ENCODE measurements around the gene NR3C1. TPM values are rescaled to one million over a fixed set of nuclear protein-coding genes. Genes with fewer than 3 reads are reported as not detected.

Gene NR3C1
- total RNA-seq, 1 donor from 2014 or later = 22.3 TPM

DNA sequence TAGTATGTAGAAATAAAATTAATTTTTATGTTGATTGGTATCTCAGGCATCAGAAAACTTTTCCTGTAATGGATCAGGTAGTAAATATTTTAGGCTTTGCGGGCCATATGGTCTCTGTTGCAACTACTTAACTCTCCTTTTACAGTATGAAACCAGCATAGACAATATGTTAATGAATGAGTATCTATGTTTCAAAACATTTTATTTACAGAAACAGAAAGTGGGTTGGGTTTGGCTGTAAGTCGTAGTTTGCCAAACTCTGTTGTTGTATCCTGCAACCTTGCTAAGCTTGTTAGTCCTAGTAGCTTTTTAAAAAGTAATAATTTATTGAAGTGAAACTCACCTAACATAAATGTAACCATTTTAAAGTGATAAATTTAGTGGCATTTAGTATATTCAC is 132.1 kb downstream of the NR3C1 start:
- no peak for DNase-seq (ENCODE audit: extremely low read depth, low read depth, low spot score)

DNA sequence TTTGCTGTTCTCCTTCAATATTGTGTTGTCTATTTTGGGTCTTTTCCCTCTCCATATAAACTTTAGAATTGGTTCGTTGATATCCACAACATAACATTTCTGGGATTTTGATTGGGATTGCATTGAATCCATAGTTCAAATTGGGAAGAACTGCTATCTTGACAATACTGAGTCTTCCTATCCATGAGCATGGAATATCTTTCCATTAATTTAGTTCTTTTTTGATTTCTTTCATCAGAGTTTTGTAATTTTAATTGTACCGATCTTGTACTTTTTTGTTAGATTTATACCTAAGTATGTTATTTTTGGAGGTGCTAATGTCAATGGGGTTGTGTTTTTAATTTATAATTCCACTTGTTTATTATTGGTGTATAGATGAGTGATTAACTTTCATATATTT is 135.1 kb downstream of the NR3C1 start:
- no peak for DNase-seq (ENCODE audit: extremely low read depth, low read depth, low spot score)

DNA sequence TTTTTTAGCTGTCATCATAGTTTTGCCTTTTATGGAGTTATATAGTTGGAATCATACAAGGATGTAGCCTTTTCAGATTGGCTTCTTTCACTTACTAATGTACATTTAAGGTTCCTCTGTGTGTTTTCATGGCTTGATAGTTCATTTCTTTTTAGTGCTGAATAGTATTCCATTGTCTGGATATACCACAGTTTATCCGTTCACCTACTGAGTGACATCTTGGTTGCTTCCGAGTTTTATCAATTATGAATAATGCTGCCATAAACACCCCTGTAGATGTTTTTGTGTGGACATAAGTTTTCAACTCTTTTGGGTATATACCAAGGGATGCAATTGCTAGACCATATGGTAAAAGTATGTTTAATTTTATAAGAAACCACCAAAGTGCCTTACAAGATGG is 136.3 kb downstream of the NR3C1 start:
- no peak for DNase-seq (ENCODE audit: extremely low read depth, low read depth, low spot score)

DNA sequence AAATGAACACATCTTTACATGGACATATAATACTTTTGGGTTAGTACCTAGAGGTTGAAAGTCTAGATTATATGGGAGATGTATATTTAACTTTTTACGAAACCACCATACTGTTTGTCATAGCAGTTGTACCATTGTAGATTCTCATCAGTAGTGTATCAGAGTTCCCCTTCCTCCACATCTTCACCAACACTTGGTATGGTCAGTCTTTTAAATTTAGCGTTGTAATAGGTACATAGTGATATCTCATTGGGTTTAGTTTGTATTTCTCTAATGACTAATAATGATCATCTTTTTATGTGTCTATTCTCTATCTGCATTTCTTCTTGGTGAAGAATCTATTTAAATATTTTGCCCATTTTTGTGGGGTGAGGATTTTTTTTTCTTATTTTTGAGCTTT is 137.5 kb downstream of the NR3C1 start:
- no peak for DNase-seq (ENCODE audit: extremely low read depth, low read depth, low spot score)

DNA sequence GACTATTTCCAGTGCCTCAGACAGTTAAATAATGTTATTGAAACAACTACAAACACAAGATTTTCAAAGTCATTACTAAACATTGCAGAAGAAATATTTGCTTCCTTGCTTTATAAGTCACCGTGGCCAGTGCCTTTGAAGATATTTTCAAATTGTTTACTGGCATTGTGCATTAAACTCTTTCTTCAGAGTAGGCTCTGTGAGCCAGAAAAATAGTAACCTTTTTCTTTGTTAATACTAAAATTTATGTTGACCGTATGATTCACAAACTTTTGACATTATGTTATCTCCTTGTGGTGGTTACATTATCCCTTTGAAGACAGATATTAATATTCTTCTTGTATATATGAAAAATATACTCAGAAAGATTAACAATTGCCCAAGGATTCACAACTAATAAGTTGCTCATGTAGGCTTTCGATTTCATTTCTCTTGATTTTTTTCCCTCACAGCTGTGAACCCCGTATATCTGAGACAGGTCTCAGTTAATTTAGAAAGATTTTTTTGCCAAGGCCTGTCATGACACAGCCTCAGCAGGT is 140.1 kb downstream of the NR3C1 start:
- DNase-seq (ENCODE audit: extremely low read depth, low read depth, low spot score) = no peak

DNA sequence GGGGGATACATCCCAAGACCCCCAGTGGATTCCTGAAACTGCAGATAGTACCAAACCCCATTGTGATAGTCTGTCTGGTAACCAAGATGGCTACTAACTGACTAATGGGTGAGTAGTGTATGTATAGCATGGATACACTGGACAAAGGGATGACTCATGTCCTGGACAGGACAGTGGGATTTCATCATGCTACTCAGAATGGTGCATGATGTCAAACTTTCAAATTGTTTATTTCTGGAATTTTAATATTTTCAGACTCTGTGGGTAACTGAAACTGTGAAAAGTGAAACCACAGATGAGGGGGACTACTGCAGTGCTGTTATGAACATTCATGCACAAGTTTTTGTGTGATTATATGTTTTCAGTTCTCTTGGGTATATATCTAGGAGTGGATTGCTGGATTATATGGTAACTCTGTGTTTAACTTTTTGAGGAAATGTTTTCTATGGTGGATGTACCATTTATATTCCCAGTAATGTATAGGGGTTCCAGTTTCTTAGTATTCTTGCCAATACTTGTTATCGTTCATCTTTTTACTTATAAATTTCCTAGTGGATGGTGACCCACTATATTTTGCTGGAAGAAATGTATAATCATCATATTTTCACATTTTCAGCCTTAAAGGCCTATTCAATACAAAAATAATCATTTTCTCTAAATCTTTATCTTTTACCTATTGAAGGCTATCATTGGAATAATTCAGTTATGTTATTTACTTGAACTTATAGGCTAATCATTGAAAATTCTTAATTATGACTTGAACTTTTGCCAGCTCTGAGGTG is 140.9 kb downstream of the NR3C1 start:
- no peak for DNase-seq (ENCODE audit: extremely low read depth, low read depth, low spot score)

DNA sequence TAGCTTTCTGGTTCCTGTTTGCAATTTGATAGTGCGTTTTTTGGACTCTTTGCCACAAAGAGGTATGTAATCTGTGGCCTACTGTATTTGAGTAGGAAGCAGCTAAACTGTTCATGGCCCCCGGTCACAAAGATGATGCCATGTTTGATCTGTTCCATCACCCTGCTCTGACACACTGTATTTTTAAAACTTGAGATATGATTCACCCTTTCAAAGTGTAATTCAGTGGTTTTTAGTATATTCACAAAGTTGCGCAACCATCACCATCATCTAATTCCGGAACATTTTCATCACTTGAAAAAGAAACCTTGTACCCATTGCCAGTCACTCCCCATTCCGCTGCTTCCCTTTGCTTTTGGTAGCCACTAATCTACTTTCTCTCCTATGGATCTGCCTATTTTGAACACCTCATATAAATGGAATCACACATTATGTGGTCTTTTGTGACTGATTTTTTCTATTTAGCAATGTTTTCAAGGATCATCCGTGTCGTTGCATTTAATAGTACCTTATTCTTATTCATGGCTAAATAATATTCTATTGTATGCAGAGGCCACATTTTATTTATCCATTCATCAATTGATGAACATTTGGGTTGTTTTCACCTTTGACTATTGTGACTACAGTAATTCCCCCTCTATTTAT is 141.6 kb downstream of the NR3C1 start:
- DNase-seq (ENCODE audit: extremely low read depth, low read depth, low spot score) = no peak

DNA sequence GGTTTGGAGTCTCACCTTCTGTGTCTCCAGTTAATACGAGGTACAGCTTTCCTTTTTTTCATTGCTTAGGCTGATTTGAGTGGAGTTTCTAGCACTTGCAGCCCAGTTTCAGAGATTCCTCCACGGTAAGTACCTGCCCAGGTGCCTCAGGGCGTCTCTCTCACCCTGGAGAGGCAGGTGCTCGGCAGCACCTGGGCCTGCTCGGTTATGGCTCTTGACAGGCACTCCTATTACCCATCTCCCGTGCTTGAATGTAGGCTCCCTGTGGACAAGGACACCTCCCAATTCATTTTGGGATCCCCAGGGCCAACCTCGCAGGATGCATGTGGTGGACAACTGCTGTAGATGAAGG is 144.3 kb downstream of the NR3C1 start:
- no peak for DNase-seq (ENCODE audit: extremely low read depth, low read depth, low spot score)

DNA sequence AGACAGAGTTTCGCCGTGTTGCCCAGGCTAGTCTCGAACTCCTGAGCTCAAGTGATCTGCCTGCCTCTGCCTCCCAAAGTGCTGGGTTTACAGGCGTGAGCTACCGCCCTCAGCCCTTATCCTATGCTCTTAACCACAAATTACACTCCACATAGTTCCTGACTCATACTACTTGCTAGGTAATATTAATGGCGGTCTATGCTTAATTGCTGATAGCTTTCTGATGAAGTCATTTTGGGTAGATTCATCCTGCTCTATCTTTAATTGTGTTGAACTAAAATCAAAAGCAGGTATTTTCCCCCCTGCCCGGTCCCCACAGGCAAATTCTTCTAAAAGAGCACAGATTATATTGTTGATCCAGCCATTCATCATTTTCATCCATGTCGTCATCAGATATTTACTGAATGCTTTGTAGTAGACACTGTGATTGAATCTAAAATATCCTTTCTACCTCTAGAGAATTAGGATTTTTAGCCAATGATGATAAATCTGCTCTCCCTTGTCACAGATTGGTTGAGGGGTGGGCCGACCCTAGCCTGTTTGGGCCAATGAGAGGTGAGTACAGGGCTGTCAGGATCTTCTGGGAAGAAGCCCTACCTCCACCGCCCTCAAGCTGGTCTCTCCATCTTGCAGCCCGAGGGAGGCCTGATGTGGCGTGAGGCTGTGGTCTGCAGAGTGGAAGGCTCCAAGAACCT is 144.8 kb downstream of the NR3C1 start:
- DNase-seq (ENCODE audit: extremely low read depth, low read depth, low spot score) = no peak

DNA sequence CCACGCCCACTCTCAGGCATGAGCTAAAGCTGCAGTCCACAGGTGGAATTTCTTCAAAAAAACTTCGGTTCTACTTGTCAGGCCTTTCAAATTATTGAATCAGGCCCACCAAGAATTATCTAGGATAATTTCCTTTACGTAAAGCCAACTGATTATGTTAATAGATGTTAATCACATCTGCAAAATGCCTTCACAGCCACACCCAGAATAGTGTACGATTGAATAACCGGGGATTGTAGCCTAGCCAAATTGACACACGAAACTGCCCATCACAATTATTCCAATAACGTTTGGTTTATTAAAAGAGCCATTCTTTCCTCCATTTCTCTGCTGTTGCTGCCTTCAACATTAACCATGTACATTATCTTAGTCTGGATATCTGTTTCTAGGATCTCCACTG is 148.7 kb downstream of the NR3C1 start:
- DNase-seq (ENCODE audit: extremely low read depth, low read depth, low spot score) = no peak

DNA sequence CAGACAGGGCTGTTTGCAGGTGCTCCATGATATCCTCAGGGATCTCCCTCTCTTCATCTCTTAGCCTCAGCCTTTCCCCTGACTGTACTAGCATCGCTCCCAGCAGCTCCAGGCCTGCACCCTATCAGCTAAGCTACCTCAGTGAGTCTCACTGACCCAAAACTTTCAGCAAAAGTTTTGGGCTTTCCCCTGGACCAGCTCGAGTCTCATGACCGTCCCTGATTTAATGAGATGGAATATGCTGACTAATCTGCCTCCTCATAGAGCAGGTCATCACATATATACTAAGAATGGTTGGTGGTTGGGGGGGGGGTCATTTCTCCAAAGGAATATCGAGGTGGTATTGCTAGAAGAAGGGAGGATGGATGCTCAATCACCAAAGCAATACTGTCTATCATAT is 151.5 kb downstream of the NR3C1 start:
- no peak for DNase-seq (ENCODE audit: extremely low read depth, low read depth, low spot score)

DNA sequence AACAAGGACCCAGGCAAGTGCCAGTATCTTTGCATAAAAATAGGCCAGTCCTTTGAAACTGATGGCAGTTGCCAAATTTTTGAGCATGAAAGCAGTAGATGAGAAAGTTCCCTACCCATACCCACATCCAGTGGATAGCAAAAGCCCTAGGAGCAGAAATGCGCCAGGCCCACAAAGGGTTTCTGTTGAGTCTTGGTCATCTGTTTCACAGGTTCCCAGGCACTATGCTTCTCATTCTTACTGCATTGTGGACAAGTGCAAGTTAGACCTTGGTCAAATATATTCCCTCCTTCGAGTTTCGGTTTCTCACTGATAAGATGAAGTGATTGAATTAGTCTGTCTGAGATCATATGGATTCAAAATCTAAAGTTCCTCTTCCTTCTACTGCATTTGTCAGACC is 152.3 kb downstream of the NR3C1 start:
- no peak for DNase-seq (ENCODE audit: extremely low read depth, low read depth, low spot score)

DNA sequence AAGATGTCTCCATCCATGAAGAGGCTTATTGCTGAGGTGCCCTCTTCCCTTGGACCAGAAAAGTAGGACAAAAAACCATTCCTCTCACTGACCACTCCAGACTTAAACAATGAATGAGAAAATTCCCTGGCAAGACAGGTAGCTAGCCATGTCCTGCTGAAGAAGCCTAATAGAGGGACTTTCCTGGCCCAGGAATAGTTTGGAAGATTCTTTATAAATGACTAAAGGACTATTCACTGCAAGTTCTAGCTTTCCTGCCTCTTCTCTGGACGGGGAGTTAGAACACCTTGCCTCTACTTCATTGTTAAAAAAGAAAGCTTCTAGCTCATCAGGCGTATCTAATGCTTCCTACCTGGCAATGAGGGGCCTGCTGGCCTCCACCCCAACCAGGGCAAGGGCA is 153.6 kb downstream of the NR3C1 start:
- no peak for DNase-seq (ENCODE audit: extremely low read depth, low read depth, low spot score)

DNA sequence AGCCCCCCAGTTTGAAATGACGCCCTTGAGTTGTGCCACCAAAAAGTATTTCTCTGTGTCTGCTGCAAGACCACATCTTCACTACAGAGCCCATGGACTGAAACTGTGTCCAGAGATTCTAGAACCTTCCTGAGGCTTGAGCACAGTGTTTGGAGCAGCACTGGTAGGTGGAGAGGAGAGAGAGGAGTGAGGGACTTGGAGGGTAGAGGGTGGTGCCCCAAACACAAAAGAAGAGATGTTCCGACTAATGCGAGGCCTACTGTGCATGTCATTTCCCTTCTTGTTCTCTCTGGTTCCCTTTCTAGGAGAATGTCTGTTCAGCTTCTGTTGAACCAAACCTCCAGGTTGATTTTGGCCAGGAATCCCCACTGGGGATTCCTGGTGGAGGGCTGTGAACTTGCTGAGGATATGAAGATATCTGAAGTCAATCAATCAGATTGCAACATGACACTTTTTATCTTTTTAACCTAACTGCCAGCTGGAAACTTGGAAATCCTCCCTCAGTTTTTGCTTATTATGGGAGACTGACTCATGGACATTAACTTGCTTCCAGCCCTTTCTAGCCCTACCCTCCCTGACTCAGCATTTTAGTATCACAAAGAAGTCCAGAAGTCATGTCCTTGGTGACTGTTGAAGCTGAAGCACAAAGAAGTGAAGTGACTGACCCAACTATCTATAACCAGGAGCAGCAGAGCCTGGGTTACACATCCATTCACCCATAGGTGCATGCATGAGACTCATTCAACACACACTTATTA is 154.5 kb downstream of the NR3C1 start:
- no peak for DNase-seq (ENCODE audit: extremely low read depth, low read depth, low spot score)

DNA sequence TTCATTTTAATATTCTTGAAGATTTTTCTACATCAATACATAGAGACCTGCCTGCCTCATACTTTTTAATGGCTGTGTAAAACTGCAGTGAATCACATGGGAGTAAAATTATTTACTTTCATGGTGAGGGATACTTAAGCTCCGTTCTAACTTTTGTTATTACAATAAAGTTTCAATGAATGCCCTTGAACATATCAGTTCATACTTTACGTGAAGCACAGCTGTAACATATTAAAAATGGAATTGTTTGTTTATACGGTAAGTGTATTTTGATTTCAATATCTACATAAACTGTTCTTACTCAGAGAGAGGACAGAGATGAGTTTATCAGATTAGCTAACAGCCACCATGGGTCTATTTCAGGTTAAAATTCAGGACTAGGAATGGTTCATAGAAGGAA is 155.1 kb downstream of the NR3C1 start:
- no peak for DNase-seq (ENCODE audit: extremely low read depth, low read depth, low spot score)

DNA sequence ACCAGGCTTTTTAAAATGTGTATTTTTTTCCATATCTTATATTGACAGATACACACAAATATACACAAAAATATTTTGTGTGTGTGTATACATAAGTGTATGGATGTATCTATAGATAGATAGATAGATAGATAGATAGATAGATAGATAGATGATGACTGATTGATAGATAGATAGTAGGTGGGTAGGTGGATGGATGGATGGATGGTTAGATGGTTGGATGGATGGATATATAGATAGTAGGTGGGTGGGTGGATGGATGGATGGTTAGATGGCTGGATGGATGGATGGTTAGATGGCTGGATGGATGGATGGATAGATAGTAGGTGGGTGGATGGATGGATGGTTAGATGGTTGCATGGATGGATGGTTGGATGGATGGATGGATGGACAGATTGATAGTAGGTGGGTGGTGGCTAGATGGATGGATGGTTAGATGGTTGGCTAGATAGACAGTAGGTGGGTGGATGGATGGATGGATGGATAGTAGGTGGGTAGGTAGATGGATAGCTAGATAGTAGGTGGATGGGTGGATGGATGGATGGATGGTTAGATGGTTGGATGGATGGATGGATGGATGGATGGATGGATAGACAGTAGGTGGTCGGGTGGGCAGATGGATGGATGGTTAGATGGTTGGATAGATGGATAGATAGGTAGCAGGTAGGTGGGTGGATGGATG is 156.2 kb downstream of the NR3C1 start:
- DNase-seq (ENCODE audit: extremely low read depth, low read depth, low spot score) = no peak

DNA sequence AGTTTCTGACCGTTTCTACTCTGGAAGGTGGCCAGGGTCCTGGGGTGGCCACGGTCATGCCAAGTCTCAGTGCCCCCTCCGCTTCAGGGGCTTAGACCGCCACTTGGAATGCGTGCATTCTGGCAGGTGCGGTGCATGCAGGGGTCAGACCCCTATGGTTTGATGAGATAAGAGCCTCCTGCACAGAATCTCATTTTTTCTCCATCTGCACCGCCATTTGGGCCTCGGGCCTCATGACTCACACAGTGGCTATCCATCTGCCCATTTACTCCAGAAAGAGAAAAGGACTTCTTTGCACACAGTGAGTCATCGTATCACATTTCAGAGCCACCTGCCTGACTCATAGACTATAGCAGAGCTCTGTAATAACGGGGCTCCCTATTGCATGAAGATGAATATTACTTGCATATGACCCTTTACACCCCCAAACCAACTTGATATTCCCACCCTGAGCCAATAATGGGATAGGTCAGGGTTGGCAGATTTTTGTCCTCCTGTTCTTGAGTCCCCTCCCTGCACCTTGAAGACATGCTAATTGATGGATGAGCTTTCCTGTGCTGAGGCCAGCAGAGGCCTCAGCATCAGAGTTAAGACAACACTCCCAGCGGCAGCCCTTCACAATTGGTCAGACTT is 157.4 kb downstream of the NR3C1 start:
- DNase-seq (ENCODE audit: extremely low read depth, low read depth, low spot score) = peak; percentile 33

DNA sequence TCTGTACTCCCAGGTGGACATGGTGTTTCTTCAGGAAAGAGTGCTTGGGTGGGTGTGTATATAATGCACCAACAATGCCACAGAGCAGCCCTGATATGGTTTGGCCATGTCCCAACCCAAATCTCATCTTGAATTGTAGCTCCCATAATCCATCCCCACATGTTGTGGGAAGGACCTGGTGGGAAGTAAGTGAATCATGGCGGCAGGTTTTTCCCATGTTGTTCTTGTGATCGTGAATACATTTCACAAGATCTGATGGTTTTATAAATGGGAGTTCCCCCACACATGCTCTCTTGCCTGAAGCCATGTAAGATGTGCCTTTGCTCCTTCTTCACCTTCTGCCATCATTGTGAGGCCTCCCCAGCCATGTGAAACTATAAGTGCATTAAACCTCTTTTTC is 158.5 kb downstream of the NR3C1 start:
- DNase-seq (ENCODE audit: extremely low read depth, low read depth, low spot score) = no peak

DNA sequence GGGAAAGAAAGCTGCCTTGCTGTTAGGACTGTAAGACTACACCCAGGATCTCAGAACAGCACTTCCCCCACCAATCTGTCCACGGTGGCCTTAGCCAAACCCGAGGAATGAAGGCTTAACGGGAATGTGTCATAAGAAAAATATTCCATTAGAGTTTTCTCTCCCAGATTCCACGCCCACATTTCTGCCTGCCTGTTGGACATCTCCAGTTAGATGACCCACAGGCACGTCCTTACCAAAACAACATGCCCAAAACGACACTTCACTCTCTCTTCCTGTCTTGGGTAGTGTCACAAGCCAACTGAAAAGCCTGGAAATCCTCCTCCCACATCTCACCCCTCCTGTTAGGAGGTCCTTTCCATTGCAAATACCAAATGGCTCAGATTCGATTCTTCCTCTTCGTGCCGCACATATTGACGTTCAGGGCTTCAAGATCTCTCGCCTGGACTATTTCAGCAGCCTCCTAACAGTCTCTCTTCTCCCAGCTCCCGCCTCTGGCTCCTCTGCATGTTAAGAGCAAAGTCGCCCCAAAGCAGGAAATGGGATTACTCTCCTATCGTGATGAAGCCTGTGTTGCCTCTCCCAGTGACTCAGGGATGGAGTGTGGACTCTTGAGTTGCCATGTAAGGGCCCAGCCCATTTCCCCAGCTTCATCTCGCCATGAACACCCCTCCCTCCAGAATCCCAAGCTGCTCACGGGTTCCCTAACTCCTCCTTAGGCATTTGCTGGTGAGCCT is 159.3 kb downstream of the NR3C1 start:
- DNase-seq (ENCODE audit: extremely low read depth, low read depth, low spot score) = peak; percentile 44

Measured in glomerular endothelial cell (primary cell).